ACHN (cell line): Measurements from ENCODE around the gene ATP2B3.

ENCODE experiments used
- DNase-seq: peaks from one replicate; pipeline ENCODE4 v3.0.0-alpha.2; 2015
- in situ Hi-C: cut with HindIII; loops from 2 replicates; pipeline ENCODE4 v1.10.0; 2017; ENCODE audit warnings: low sequenced_read_pairs, low pct_ligation_motif_present, low pct_unique_long_range_greater_than_20kb

ATP2B3 gene

GRCh38 chrX:153554519-153555167 is 37.2 kb downstream of the ATP2B3 start:
- in situ Hi-C loops, result no loop called here
- DNase-seq, result peak; percentile 25

DNA sequence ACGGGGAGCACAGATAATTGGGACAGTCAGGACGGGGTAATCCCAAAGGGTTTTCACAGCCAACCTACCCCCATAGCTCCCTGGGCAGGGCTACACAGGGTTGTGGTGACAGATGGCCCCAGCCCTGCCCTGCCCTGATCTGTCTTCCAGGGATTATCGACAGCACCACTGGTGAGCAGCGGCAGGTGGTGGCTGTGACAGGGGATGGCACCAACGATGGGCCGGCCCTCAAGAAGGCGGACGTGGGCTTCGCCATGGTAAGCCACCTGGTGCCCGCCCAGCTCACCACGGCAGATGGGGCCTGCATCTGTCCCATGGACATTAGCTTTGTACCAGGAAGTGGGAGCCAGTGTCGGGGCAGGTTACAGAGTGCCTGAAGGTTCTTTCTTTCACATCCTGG is 39.3 kb downstream of the ATP2B3 start:
- in situ Hi-C loops, result no loop called here
- DNase-seq, result no peak

- in situ Hi-C loops, result no loop called here
- no peak for DNase-seq
Measured at GRCh38 chrX:153557618-153558355, 40.3 kb downstream of the ATP2B3 start.

GRCh38 chrX:153560000-153560399 is 42.6 kb downstream of the ATP2B3 start:
- no peak for DNase-seq
- in situ Hi-C loops, result no loop called here

GRCh38 chrX:153560466-153560865 is 43.0 kb downstream of the ATP2B3 start:
- no peak for DNase-seq
- in situ Hi-C loops, result no loop called here

DNA sequence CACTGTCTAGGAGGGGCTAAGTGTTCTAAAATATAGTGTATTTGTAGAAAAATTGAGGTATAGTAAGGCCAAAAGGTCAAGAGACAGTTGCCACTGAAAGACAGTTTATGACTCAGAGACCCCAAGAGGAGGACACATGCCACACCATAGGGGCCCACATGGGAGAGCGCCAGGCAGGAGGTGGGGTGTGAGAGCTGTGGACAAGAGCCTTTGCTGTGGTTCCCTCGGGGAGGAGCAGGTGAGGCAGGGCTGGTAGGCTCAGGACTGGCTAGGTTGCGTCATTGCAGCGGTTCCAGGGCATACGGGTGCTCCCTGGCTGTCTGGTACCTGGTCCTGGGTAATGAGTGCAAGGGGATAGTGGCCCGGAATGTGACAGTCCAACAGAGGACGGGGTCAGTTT is 43.9 kb downstream of the ATP2B3 start:
- no peak for DNase-seq
- in situ Hi-C loops, result no loop called here

DNA sequence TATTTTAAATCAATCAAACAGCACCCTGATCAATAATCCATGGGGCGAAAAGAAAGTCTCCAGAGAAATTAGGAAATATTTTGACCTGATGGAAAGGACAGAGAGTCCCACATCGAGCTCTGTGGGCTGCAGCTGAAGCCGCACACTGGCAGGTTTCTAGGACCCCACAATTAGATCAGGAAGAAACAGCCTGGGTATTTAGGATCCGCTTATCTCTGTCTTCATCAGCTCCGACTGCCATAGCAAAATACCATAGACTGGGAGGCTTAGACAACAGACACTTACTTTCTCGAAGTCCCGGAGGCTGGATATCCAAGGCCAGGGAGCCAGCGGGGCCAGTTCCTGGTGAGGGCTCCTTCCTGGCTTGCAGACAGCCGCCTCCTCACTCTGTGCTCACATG is 45.1 kb downstream of the ATP2B3 start:
- in situ Hi-C loops, result no loop called here
- DNase-seq, result no peak

GRCh38 chrX:153564047-153564606 is 46.7 kb downstream of the ATP2B3 start:
- DNase-seq, result no peak
- in situ Hi-C loops, result no loop called here

- no peak for DNase-seq
Measured at GRCh38 chrX:153565996-153566580, 48.6 kb downstream of the ATP2B3 start.

DNA sequence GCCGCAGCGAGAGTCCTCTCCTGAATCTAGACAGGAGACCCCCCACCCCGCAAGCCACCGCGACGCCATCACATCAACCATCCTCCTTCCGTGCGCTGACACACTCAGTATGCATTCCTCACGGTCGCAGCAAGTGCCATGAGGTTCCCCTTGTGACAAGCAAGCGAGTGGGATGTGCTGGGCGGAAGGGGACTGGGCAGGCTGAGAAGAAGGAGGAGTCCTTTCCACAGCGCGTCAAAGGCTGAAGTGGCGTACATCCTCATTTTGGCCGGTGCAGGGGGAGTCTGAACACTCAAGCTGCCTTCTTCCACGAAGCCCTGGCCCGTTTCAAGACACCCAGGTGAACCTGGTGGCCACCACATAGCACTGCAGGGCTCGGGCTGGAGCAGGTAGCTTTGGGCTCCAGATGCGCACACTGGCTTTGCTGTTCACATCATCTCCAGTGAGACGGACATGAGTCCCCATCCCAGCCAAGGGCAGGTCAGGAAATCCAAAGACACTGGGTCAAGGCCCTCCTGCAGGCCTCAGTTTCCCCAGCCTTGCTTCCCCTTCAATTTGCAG is 51.1 kb downstream of the ATP2B3 start:
- in situ Hi-C loops, result no loop called here
- no peak for DNase-seq

More at GRCh38 chrX:153565996-153566580, 48.6 kb downstream of the ATP2B3 start:
- in situ Hi-C loops, result no loop called here

DNA sequence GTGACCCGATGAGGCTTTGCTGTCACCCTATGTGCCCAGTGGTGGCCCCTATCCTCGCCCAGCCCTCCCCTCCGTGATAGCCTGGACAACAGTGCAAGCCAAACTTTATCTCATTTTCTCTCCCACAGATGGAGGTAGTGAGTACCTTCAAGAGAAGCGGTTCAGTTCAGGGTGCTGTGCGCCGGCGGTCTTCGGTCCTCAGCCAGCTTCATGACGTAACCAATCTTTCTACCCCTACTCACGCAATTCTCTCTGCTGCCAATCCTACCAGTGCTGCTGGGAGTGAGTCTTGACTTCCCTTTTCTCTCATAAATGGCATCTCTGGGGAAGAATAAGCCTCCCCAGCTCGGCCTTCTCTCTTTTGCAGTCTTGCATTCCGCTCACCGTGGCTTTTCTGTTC is 52.0 kb downstream of the ATP2B3 start:
- in situ Hi-C loops, result no loop called here
- DNase-seq, result no peak

GRCh38 chrX:153571534-153571908 is 54.1 kb downstream of the ATP2B3 start:
- DNase-seq, result no peak
- in situ Hi-C loops, result no loop called here

- in situ Hi-C loops, result no loop called here
- no peak for DNase-seq
Measured at GRCh38 chrX:153572601-153573000, 55.2 kb downstream of the ATP2B3 start.

GRCh38 chrX:153573984-153574383 is 56.5 kb downstream of the ATP2B3 start:
- in situ Hi-C loops, result no loop called here
- DNase-seq, result no peak

DNA sequence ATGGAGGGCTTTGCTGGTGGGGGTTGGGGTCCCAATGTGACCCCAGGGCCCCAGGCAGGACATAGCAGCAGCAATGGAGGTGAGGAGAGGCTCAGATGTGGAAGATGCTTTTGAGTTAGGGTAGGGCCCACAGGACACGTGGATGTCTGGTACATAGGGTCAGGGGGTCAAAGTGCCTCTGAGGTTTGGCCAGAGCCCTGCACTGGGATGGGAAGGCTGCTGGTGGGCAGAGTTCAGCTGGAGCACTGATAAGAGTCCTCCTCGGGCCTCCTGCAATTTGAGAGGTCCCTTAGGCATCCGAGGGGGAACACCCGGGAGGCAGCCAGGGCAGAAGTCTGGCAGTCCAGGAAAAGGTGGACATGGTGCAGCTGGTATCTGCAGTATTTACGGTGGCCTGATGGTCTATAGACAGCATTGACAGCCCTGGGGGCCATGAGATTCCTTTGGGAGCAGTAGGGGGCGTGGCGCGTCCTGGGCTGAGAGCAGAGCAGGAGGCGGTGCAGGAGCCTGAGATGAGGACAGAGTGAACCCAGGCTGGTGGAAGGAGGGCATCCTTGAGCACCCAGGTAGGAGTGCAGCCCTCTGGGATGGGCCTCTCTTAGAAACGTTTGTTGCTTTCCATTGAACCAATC is 58.9 kb downstream of the ATP2B3 start:
- in situ Hi-C loops, result no loop called here
- DNase-seq, result no peak

- in situ Hi-C loops, result no loop called here
- no peak for DNase-seq
Measured at GRCh38 chrX:153576961-153577360, 59.5 kb downstream of the ATP2B3 start.

DNA sequence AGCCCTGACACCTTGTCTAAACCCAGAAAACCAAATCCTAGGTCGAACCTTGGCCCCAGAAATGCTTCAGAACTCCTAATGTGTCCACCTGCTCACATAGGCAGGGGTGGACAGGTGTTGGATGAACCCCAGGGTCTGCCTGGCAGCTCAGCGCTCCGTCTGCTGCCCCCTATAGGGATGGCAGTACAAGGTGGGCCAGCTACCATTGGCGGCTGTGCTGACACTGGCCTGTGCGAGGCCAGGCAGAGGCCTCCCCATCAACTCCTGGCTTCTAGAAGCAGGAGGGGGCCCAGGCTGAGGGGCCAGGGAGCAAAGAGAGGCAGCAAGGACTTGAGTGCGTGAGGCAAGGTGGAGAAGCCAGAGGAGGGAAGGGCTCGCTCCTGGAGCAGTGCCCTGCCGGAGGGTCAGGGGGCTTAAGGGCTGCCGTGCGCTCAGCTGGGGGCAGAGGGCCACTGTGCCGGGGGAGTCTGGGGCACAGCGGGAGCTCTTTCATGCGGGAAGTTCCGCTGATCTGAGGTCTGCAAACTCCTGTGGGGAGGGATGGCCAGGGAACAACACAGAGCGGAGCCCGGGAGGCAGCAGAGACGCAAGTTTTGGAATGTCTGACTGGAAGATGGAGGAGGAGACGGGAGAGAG is 60.9 kb downstream of the ATP2B3 start:
- in situ Hi-C loops, result no loop called here
- DNase-seq, result no peak

- no peak for DNase-seq
- in situ Hi-C loops, result no loop called here
Measured at GRCh38 chrX:153578889-153579288, 61.4 kb downstream of the ATP2B3 start.
